GM19324 (cell line): ENCODE results near the gene CCNE1.

ENCODE experiments used
- ATAC-seq: cut with Tn5 transposase; IDR thresholded peaks from one replicate; pipeline ENCODE4 v1.9.1; 2021; ENCODE audit warnings: mild to moderate bottlenecking, moderate library complexity; ENCODE audit not compliant: unreplicated experiment, low FRiP score

CCNE1 gene

GRCh38 chr19:29872224-29872731 lies 60.5 kb downstream of the CCNE1 start:
- ATAC-seq, result no peak

DNA sequence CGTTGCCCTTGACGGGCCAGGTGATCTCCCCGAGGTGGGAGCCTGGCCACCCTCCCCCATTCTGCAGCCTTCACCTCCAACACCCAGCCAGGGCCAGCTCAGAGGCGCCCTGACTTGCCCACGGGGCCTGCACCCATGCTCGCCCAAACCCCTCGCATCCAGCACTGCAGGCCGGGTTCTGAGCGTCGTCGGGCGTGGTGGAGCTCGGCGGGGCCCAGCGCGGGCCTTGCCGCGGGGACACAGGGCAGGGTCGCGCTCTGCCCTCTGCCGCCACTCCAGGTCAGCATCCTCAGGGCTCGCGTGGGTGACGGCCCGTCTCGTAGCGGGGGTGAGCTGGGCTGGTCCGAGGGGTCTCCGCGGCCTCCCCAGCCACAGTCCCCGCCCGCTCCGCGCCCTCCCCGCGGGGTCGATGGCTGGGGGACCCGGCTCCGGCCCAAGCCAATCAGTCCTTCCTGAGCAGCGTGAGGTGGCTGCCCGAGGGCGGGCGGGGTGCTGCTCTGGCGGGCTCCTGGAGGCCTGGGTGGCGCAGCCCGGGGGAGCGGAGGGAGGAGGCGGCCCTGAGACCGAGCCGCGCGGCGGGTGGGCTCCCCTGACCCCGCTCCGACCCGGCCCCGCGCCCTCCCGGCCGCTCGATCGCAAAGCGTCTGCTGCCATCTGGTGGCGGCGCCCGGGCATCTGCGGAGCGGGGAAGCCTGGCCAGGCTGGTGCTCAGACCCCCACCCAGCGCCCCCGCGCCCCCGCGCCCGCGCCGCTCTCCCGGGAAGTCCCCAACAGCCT lies 61.4 kb downstream of the CCNE1 start:
- ATAC-seq, result peak; percentile 54
